Adipocyte (in vitro differentiated cells): Measurements from ENCODE around the gene BCL2.
"Not testable (repeated sequence)": the region's sequence is repeated elsewhere in the genome, so short reads cannot be mapped to it uniquely, and the experiment has no call there.

Experiments used
- DNase-seq: peaks from one replicate; pipeline ENCODE4 v3.0.0-alpha.2; 2015; ENCODE audit warnings: low read depth
- H3K27me3 ChIP-seq: replicated peaks from 2 replicates; pipeline ENCODE4 v1.7.0; 2013; ENCODE audit warnings: mild to moderate bottlenecking, low read length, moderate library complexity; ENCODE audit not compliant: control insufficient read depth, insufficient read depth
- H3K36me3 ChIP-seq: 2 replicates; pipeline ENCODE4 v1.7.0; 2013; ENCODE audit warnings: low read length, mild to moderate bottlenecking, moderate library complexity; ENCODE audit not compliant: control insufficient read depth, insufficient read depth, severe bottlenecking
- H3K4me1 ChIP-seq: 2 replicates; pipeline ENCODE4 v1.7.0; 2013; ENCODE audit warnings: mild to moderate bottlenecking, low read length, moderate library complexity; ENCODE audit not compliant: control insufficient read depth, insufficient read depth
- H3K4me3 ChIP-seq: 2 replicates; pipeline ENCODE4 v1.7.0; 2013; ENCODE audit warnings: mild to moderate bottlenecking, low read length, moderate library complexity
- H3K9ac ChIP-seq: 2 replicates; pipeline ENCODE4 v1.7.0; 2013; ENCODE audit warnings: mild to moderate bottlenecking, low read length, moderate library complexity
- H3K9me3 ChIP-seq: 2 replicates; pipeline ENCODE4 v1.7.0; 2013; ENCODE audit warnings: mild to moderate bottlenecking, low read length, moderate library complexity; ENCODE audit not compliant: control insufficient read depth

Gene BCL2

DNA sequence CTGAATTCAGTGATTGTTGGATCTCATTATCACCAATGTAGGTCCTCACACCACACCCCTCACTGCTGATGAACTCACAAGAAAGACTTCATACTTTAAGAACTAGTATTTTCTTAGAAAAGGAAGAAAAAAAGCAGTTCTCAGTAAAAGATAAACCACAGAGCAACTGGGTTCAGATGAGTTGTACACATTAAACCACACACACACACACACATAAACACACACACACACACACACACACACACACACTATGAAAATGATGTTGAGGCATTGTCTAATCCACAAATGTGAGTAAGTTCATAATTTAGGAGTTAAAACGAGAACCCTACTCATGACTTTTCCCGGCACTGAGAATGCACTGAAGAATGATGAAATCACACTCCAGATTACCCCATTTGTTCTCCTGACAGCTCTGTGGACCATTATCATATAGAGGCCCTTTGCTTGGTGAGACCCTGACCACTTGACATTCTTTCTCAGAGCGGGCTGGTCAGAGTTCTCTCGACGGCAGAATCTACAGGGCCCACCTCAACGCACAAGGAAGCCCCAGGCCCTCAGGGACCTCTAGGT lies 106.2 kb downstream of the BCL2 start:
- H3K36me3 ChIP-seq: no peaks in the 10 kb centered on the region
- H3K27me3 ChIP-seq: peaks cover 6% of the 10 kb centered on the region
- no peak for DNase-seq
- no peak overlapping the region for H3K4me3 ChIP-seq
- no peaks in the 10 kb centered on the region for H3K9me3 ChIP-seq
- H3K4me1 ChIP-seq: peaks cover 11% of the 10 kb centered on the region
- no peak overlapping the region for H3K9ac ChIP-seq

DNA sequence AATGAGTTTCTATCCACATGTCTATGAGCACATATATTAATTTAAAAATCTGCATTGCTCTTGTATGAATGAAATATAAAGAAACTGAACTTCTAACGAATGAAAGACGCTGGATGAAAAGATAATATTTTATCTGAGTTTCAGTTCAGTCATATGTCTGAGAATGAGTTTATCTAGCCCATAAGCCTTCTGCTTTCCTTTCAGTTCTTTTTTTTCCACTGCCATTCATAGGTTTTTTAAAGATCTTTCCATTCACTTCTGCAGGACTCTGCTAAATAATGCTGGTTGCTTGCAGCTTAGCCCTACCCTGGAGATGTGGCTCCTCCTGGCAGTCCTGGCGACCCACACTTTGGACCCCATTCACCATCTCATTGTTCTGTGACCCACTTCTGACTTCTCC lies 109.0 kb downstream of the BCL2 start:
- peaks cover 11% of the 10 kb centered on the region for H3K4me1 ChIP-seq
- DNase-seq: no peak

DNA sequence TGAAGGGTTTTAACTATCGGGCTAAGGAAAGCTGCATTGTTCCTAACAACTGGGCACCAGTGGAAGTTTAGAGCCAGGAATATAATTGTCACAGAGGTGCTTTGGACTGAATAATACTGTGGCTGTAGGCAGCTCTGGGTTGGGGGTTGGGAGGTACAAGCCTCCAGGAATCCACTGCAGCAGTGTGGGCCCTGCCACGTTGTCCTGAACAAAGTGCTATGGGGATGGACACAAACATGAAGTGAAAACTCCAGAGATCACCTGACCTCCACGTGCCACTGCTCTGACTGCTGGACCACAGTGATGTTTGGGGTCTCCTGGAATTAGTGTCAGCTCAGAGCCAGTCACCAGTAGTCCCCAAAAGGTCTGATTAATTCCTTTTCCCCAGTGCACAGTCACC lies 110.9 kb downstream of the BCL2 start:
- Histone ChIP-seq H3K4me3 (no peak overlapping the region), H3K9ac (no peak overlapping the region), H3K36me3 (no peaks in the 10 kb centered on the region), H3K27me3 (peaks cover 6% of the 10 kb centered on the region), H3K9me3 (no peaks in the 10 kb centered on the region), H3K4me1 (peaks cover 9% of the 10 kb centered on the region)
- DNase-seq: no peak

More for the DNA sequence above, 109.0 kb downstream of the BCL2 start:
- peaks cover 6% of the 10 kb centered on the region for H3K27me3 ChIP-seq
- H3K9ac ChIP-seq: no peak overlapping the region
- no peak overlapping the region for H3K4me3 ChIP-seq
- no peaks in the 10 kb centered on the region for H3K36me3 ChIP-seq
- no peaks in the 10 kb centered on the region for H3K9me3 ChIP-seq

DNA sequence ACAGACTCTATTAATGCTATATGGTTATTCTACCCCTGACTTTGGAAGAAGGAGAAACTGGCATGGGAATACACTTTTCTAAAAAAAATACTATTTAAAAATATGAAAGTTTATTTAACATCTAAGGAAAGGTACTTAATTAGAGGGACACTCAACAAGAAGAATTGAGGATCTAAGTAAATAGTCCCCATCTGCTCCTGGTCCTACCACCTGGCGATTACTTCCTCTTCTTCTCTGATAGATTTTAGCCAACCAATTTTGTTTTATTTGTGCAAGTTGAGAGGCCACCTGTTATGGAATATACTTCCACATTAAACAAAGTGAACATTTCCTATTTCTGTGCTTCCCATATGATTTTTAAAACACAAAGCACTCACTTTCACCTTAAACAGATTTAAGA lies 111.7 kb downstream of the BCL2 start:
- Histone ChIP-seq H3K9me3 (no peaks in the 10 kb centered on the region), H3K36me3 (no peaks in the 10 kb centered on the region), H3K4me3 (no peak overlapping the region), H3K4me1 (peaks cover under 1% of the 10 kb centered on the region), H3K27me3 (peaks cover 6% of the 10 kb centered on the region), H3K9ac (no peak overlapping the region)
- no peak for DNase-seq

DNA sequence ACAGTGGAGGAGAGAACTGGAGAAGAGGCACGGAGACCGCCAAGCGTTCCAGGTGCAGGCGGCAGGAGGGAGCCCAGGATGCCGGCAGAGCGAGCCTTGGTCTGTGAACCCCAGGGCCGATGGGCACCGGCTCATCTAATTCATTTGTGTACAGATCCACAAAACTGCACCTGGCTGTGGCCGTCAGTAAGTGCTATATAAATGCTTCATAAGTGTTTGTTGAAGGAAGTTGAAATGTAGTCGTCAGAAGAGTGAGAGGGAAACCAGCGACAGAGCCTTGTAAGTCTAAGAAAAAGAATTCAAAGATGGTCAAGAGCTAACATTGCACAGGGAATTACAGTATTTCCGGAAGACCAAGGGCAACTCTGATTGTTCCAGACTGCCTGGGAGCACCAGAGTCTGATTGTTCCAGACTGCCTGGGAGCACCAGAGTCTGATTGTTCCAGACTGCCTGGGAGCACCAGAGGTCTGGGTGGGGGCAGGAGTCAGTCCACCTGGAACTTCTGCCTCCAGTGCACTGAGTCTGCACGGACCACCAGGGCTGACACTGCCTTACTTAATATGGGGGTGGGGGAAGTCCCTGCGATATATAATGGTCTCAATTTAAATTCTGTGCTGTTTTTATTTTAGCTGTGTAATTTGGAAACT lies 112.3 kb downstream of the BCL2 start:
- Histone ChIP-seq H3K4me1 (no peaks in the 10 kb centered on the region), H3K4me3 (no peak overlapping the region), H3K27me3 (peaks cover 6% of the 10 kb centered on the region), H3K9me3 (no peaks in the 10 kb centered on the region), H3K36me3 (no peaks in the 10 kb centered on the region), H3K9ac (no peak overlapping the region)
- no peak for DNase-seq

DNA sequence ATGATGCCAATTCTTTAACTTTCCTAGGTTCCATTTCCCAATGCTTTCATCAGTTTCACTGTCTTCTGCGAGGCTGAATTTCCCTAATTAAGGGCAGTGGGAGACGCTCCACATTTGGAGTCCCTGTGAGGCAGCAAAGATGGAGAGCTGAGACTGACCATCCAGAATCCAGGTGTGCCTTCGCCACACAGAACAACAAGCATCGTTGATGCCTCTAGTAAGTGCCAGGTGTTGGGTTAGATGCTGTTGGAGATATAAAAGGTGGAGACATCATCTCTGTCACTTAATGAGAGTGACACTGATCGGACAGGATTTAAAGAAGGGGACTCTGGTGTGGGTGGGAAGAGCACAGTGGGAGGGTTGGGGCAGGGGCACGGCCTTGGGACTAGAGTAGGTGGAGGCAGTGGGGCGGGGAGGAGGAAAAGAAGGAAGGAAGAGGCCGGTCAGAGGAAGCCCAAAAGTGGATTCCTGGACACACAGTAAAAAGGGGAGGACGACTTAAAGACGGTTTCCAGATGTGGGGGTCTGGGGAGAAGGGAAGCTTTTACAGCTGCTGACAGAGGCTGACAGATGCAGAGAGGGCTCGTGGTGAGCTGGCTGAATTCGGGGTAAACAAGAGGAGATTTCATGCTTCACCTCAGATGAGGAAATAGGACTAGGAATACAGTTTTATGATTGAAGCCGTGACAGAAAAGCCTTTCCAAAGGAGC lies 113.0 kb downstream of the BCL2 start:
- Histone ChIP-seq H3K4me3 (no peak overlapping the region), H3K9me3 (no peaks in the 10 kb centered on the region), H3K9ac (no peak overlapping the region), H3K36me3 (no peaks in the 10 kb centered on the region), H3K4me1 (no peaks in the 10 kb centered on the region), H3K27me3 (peaks cover 6% of the 10 kb centered on the region)
- DNase-seq: no peak

DNA sequence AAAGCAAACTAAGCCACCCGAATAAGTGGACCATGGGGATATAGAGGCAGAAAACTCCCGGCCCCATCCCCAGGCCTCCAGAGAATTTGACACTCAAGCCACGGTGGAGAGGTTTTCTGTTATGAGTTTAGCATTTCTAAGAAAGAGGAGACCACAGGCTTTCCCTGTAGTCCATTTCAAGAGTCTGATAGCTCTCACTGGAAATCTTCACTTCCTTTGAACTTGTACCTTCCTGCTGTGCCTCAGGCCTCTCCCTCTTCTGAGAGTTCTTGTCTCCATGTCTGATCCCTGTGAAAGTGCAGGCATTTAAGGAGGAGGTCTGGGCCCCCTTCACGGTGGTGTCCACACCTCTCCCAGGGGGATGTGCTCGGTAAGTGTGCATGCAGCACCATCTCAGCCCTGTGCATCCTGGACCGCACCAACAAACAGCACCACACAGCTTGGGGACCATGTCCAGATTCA lies 113.7 kb downstream of the BCL2 start:
- Histone ChIP-seq H3K36me3 (no peaks in the 10 kb centered on the region), H3K9ac (no peak overlapping the region), H3K9me3 (no peaks in the 10 kb centered on the region), H3K4me3 (no peak overlapping the region), H3K27me3 (peaks cover 6% of the 10 kb centered on the region), H3K4me1 (no peaks in the 10 kb centered on the region)
- no peak for DNase-seq

DNA sequence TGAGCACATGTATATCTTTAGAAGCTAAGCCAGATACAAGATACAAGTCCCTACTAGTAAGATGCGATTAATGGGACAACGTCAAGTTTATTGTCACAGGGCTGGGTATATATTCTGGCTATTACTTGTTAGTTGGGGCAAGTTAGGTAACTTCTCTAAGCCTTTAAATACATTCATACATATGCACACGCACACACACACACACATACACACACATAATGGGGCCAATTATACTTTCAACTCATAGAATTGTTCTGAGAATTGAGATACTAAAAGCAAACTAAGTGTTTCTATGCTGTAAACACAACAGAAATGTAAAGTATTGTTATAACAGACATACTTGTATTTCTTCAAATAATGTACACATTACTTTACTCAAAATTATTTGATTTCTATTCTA lies 116.1 kb downstream of the BCL2 start:
- no peaks in the 10 kb centered on the region for H3K27me3 ChIP-seq
- H3K4me1 ChIP-seq: no peaks in the 10 kb centered on the region
- DNase-seq: no peak
- H3K9me3 ChIP-seq: no peaks in the 10 kb centered on the region
- no peak overlapping the region for H3K4me3 ChIP-seq
- no peaks in the 10 kb centered on the region for H3K36me3 ChIP-seq
- H3K9ac ChIP-seq: no peak overlapping the region

DNA sequence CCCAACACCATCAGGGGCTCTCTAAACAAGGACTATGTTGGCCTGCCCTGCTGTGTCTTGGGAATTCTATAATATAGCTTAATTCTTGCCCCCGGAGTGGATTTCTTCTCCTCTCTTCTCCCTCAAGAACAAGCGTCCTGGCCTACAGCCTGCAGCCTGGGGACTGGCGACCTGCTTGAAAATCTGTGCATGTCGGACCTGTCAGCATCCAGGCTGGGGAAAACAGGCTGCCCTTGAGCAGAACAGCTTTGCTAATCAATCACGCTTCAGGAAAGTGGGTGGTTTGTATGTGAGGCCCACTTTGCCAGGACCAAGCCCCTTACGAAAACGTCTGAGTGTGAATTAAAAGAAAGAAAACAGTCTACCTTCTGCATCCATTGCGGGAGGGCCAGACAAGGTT lies 116.7 kb downstream of the BCL2 start:
- no peaks in the 10 kb centered on the region for H3K36me3 ChIP-seq
- no peaks in the 10 kb centered on the region for H3K4me1 ChIP-seq
- H3K9ac ChIP-seq: no peak overlapping the region
- H3K27me3 ChIP-seq: no peaks in the 10 kb centered on the region
- no peak overlapping the region for H3K4me3 ChIP-seq
- H3K9me3 ChIP-seq: no peaks in the 10 kb centered on the region
- DNase-seq: no peak

DNA sequence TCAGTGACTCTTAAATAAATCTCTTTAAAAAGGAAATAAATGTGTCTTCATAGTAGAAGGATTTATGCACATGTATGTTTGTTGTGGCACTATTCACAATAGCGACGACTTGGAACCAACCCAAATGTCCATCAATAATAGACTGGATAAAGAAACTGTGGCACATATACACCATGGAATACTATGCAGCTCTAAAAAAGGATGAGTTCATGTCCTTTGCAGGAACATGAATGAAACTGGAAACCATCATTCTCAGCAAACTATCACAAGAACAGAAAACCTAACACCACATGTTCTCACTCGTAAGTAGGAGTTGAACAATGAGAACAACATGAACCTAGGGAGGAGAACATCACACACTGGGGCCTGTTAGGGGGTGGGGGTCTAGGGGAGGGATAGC lies 118.1 kb downstream of the BCL2 start:
- not testable (repeated sequence) for H3K9me3 ChIP-seq, H3K9ac ChIP-seq, H3K36me3 ChIP-seq, DNase-seq, H3K27me3 ChIP-seq, H3K4me3 ChIP-seq, H3K4me1 ChIP-seq

DNA sequence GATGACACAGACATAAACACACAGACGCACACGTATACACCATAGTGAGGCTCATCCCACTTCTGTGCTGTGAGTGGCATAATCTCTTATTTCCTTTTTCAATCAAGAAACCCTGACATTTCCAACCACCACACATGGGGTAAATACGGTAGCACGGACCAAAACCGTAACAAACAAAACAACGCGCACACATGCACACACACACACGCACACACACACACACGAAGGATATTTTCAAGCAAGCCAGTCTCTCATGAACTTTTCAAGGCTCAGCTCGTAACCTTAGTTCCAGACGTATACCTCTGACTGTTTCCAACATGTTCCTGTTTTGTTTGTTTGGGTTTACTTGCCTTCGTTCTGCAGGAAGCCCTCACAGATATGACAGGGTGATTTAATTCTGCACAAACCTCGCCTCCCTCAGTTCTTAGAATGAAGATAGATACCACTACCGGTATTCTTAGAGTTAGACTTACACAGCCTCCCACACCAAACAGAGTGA lies 119.8 kb downstream of the BCL2 start:
- H3K4me3 ChIP-seq: no peak overlapping the region
- H3K9ac ChIP-seq: no peak overlapping the region
- H3K36me3 ChIP-seq: no peaks in the 10 kb centered on the region
- no peak for DNase-seq
- H3K9me3 ChIP-seq: no peaks in the 10 kb centered on the region
- no peaks in the 10 kb centered on the region for H3K27me3 ChIP-seq
- no peaks in the 10 kb centered on the region for H3K4me1 ChIP-seq
